ENCODE results near the gene BNC2. TPM values are rescaled to one million over a fixed set of nuclear protein-coding genes. Genes with fewer than 3 reads are reported as not detected.

The BNC2 gene
- total RNA-seq, 1 donor from 2014 or later = 15.2 TPM

DNA sequence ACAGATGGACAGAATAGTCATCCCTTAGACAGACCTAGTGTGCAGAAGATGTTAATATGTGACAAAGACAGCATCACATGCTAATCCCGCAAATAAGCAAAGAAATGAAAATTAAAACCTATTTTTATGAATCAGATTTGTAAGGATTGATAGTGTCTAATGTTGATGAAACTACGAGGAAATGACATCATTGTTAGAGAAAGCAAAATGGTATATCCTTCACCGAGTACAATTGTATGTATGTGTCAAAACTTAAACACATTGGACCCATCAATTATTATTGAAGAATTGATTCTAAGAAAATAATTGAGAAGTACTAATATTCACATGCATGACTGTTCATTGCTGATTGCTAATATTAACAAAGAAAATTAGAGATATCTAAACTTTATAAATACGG is 493.2 kb downstream of the BNC2 start:
- H3K4me1 Mint-ChIP-seq (ENCODE audit: low read depth, unreplicated experiment) = no peaks in the 10 kb centered on the region
- no peaks in the 10 kb centered on the region for H3K27me3 Mint-ChIP-seq (ENCODE audit: unreplicated experiment)
- no peak overlapping the region for H3K4me3 Mint-ChIP-seq (ENCODE audit: unreplicated experiment)
- DNase-seq = no peak
- H3K36me3 Mint-ChIP-seq (ENCODE audit: unreplicated experiment) = no peaks in the 10 kb centered on the region
- TF ChIP-seq, protein P1, sequence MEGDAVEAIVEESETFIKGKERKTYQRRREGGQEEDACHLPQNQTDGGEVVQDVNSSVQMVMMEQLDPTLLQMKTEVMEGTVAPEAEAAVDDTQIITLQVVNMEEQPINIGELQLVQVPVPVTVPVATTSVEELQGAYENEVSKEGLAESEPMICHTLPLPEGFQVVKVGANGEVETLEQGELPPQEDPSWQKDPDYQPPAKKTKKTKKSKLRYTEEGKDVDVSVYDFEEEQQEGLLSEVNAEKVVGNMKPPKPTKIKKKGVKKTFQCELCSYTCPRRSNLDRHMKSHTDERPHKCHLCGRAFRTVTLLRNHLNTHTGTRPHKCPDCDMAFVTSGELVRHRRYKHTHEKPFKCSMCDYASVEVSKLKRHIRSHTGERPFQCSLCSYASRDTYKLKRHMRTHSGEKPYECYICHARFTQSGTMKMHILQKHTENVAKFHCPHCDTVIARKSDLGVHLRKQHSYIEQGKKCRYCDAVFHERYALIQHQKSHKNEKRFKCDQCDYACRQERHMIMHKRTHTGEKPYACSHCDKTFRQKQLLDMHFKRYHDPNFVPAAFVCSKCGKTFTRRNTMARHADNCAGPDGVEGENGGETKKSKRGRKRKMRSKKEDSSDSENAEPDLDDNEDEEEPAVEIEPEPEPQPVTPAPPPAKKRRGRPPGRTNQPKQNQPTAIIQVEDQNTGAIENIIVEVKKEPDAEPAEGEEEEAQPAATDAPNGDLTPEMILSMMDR (IDR thresholded peaks at IDR 0.05; ENCODE audit: partially characterized antibody, unreplicated experiment) = no peak
- H3K9me3 Mint-ChIP-seq (ENCODE audit: unreplicated experiment) = peaks cover 2% of the 10 kb centered on the region
- H3K27ac Mint-ChIP-seq (ENCODE audit: unreplicated experiment) = no peak overlapping the region

GRCh38 chr9:16371306-16371705 is 499.2 kb downstream of the BNC2 start:
- H3K4me3 Mint-ChIP-seq (ENCODE audit: unreplicated experiment) = no peak overlapping the region
- H3K9me3 Mint-ChIP-seq (ENCODE audit: unreplicated experiment) = peaks cover 5% of the 10 kb centered on the region
- peaks cover 12% of the 10 kb centered on the region for H3K4me1 Mint-ChIP-seq (ENCODE audit: low read depth, unreplicated experiment)
- peak; percentile 37 for DNase-seq
- TF ChIP-seq, protein P1 (IDR thresholded peaks at IDR 0.05; ENCODE audit: partially characterized antibody, unreplicated experiment) = no peak
- peaks cover 2% of the 10 kb centered on the region for H3K27me3 Mint-ChIP-seq (ENCODE audit: unreplicated experiment)
- peaks cover 2% of the 10 kb centered on the region for H3K36me3 Mint-ChIP-seq (ENCODE audit: unreplicated experiment)
- H3K27ac Mint-ChIP-seq (ENCODE audit: unreplicated experiment) = no peak overlapping the region

DNA sequence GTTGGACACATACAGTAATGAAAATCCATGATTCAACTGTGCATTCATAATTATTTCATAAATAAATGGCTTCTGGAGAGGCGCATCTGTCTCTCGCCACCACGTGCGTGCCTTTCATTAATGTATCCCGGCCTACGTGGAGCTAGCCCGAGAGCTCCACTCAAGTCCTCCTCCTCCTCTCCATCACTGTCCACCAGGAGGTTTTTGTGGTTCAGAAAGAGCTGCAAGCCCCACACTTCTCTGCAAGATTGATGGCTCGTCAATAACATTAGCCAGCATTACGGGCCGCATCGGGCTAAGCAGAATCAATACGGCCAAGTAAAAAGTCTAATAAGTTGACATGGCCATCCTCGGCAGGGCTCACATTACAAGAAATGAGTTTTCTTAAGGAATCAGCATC is 499.8 kb downstream of the BNC2 start:
- H3K27ac Mint-ChIP-seq (ENCODE audit: unreplicated experiment) = peak overlapping the region; percentile 44
- peaks cover 5% of the 10 kb centered on the region for H3K9me3 Mint-ChIP-seq (ENCODE audit: unreplicated experiment)
- H3K36me3 Mint-ChIP-seq (ENCODE audit: unreplicated experiment) = peaks cover 8% of the 10 kb centered on the region
- H3K27me3 Mint-ChIP-seq (ENCODE audit: unreplicated experiment) = peaks cover 2% of the 10 kb centered on the region
- peak; percentile 28 for DNase-seq
- TF ChIP-seq, protein P1 (IDR thresholded peaks at IDR 0.05; ENCODE audit: partially characterized antibody, unreplicated experiment) = no peak
- peaks cover 12% of the 10 kb centered on the region for H3K4me1 Mint-ChIP-seq (ENCODE audit: low read depth, unreplicated experiment)
- H3K4me3 Mint-ChIP-seq (ENCODE audit: unreplicated experiment) = no peak overlapping the region

DNA sequence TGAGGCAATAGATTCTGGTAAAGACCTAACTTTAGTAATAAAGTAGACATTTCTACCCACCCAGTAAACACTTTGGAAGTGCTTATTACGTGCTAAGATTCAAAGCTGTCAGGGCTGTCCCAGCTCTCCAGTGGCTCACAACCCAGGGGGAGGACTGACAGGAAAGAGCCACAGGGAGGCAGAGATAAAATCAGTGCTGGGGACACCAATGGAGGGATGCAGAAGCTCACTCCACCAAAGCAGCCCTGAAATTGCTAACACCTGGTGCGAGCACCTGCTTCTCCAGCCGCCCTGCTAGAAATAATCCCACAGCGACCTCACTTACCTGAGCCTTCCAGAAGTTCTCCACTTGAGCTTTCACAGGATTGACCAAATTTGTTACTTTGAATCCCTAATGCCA is 501.0 kb downstream of the BNC2 start:
- peaks cover 5% of the 10 kb centered on the region for H3K9me3 Mint-ChIP-seq (ENCODE audit: unreplicated experiment)
- no peak overlapping the region for H3K27ac Mint-ChIP-seq (ENCODE audit: unreplicated experiment)
- H3K4me1 Mint-ChIP-seq (ENCODE audit: low read depth, unreplicated experiment) = peaks cover 12% of the 10 kb centered on the region
- peaks cover 2% of the 10 kb centered on the region for H3K27me3 Mint-ChIP-seq (ENCODE audit: unreplicated experiment)
- TF ChIP-seq, protein P1 (IDR thresholded peaks at IDR 0.05; ENCODE audit: partially characterized antibody, unreplicated experiment) = no peak
- peaks cover 8% of the 10 kb centered on the region for H3K36me3 Mint-ChIP-seq (ENCODE audit: unreplicated experiment)
- no peak for DNase-seq
- no peak overlapping the region for H3K4me3 Mint-ChIP-seq (ENCODE audit: unreplicated experiment)

GRCh38 chr9:16368237-16369087 is 502.0 kb downstream of the BNC2 start:
- TF ChIP-seq, protein P1 (IDR thresholded peaks at IDR 0.05; ENCODE audit: partially characterized antibody, unreplicated experiment) = no peak
- peaks cover 8% of the 10 kb centered on the region for H3K36me3 Mint-ChIP-seq (ENCODE audit: unreplicated experiment)
- H3K9me3 Mint-ChIP-seq (ENCODE audit: unreplicated experiment) = peaks cover 5% of the 10 kb centered on the region
- no peak overlapping the region for H3K4me3 Mint-ChIP-seq (ENCODE audit: unreplicated experiment)
- no peak for DNase-seq
- peaks cover 12% of the 10 kb centered on the region for H3K4me1 Mint-ChIP-seq (ENCODE audit: low read depth, unreplicated experiment)
- H3K27ac Mint-ChIP-seq (ENCODE audit: unreplicated experiment) = no peak overlapping the region
- H3K27me3 Mint-ChIP-seq (ENCODE audit: unreplicated experiment) = peaks cover 2% of the 10 kb centered on the region
